Astrocyte of the spinal cord (primary cell): ENCODE data around the gene IL1B.
A peak's percentile ranks its signal among the peaks of the same experiment; 100 is the strongest.

Experiments used
- DNase-seq: peaks from one replicate; pipeline ENCODE4 v3.0.0; 2011; ENCODE audit warnings: low read depth, low spot score
- H3K4me3 ChIP-seq: 2 replicates; pipeline ENCODE4 v1.5.1; 2011; ENCODE audit warnings: low read depth, mild to moderate bottlenecking, low read length, moderate library complexity
- in situ Hi-C: cut with HindIII; loops from 2 replicates; pipeline ENCODE4 v1.10.0; 2017; ENCODE audit warnings: low sequenced_read_pairs
- TF ChIP-seq, protein P1 (sequence below): IDR thresholded peaks from 2 replicates; pipeline ENCODE4 v1.5.1; 2012; ENCODE audit warnings: low read depth, mild to moderate bottlenecking, low read length, inconsistent platforms

The IL1B gene

DNA sequence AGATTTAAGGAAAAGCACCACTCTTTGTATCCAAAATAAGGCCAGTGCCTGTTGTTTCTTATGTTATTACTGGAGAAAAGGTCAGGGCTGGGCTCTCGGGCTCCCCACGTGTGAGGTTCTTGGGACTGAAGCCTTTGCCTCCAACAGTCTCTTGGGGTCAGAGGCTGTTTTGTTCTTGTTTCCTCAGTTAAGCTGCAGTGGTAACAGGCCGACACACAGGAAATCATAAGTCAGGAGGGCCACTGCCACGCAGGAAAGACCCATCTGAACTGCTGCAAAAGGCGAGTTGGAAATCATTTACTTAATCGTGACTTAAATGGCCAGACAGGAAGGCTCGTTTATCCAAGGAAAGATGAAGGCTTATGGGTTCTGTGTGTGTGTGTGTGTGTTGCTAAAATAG is 44.1 kb upstream of the IL1B start:
- in situ Hi-C loops: no loop called here
- DNase-seq: no peak
- TF ChIP-seq, protein P1, sequence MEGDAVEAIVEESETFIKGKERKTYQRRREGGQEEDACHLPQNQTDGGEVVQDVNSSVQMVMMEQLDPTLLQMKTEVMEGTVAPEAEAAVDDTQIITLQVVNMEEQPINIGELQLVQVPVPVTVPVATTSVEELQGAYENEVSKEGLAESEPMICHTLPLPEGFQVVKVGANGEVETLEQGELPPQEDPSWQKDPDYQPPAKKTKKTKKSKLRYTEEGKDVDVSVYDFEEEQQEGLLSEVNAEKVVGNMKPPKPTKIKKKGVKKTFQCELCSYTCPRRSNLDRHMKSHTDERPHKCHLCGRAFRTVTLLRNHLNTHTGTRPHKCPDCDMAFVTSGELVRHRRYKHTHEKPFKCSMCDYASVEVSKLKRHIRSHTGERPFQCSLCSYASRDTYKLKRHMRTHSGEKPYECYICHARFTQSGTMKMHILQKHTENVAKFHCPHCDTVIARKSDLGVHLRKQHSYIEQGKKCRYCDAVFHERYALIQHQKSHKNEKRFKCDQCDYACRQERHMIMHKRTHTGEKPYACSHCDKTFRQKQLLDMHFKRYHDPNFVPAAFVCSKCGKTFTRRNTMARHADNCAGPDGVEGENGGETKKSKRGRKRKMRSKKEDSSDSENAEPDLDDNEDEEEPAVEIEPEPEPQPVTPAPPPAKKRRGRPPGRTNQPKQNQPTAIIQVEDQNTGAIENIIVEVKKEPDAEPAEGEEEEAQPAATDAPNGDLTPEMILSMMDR: no peak
- H3K4me3 ChIP-seq: no peak overlapping the region

DNA sequence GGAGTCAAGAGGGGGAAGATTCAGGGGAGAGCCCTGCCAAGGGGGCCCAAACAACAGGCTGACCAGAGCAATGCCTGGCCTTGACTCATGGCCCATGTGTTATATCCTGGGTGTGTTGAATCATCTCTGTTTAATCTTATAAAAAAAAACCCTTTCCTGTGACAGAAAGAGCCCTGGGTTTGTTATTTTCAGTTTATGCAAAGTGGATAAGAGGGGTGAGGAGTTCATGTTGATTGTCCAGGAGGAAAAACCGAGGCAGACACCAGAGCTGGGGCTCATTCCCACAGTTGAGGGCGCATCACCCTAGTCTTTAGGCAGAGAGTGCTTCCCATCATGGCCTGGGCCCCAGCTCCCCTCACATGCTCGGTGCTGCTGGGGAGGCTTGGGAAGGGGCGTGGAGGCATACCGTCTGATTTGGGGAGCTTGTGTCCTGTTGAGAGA is 43.5 kb upstream of the IL1B start:
- no peak overlapping the region for H3K4me3 ChIP-seq
- in situ Hi-C loops: no loop called here
- DNase-seq: peak; percentile 52
- TF ChIP-seq, protein P1: no peak

DNA sequence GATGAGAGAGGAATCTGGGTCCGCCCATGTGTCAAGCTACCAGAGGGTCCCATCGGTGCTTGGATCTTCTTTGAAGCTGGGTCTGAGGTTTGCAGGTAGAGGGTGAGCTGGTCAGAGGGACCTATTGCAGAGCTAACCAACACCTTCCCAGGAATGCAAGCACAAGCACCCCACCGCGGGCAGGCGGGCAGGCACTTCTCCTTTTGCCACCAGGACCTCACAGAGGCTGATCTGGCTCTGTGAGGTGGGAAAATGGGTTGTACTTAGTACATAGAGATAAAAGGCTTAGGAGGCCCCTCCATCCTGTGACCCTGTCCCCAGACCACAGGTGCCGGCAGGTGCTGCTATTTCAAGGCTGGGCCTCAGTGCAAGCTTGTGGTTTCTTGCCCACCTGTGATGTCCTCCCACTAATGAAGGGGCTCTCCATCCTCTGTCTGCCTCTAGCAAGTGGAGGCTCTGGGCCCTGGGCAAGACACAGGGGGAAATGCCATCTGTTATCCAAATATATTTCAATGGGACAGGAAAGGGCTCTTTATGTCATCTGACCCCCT is 43.0 kb upstream of the IL1B start:
- in situ Hi-C loops: no loop called here

DNA sequence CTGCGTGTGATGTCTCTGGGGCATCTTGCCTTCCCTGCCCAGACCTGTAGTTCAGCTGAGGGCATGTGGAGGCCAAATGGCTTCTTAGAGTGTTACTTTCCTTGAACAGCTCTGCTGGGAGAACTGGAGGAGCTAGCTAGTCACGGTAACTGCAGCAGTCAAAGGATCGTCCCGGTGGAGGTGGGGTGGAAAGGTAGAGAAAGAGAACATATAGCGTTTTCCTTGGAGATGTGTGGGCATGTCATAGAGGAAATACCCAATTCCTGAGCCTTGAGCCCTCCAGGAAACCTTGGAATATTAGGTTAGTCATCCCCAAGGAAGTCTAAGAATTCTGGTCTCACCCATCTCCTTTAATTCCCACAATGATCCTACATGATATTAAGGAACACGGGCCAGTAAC is 40.8 kb upstream of the IL1B start:
- in situ Hi-C loops: no loop called here
- TF ChIP-seq, protein P1: no peak
- DNase-seq: peak; percentile 9
- H3K4me3 ChIP-seq: no peak overlapping the region

More for the DNA sequence above, 43.0 kb upstream of the IL1B start:
- TF ChIP-seq, protein P1: no peak
- DNase-seq: no peak
- no peak overlapping the region for H3K4me3 ChIP-seq

DNA sequence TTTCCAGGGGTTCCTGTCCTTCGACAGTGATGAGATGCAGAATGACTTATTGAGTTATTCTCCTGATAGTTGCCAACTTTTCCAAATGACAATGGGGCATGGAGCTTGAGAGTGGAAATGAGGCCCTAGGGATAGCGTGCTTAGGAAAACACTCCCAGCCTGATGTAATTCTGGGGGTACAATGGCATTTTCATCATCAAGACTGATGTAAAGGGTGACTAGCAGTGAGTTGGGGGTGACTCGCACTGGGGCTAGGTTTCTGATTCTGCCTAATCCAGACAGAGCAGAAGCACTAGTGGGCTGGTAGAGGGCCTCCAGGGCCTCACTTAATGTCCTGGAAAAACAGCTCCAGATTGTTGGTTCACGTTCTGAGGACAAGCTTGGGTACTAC is 40.4 kb upstream of the IL1B start:
- TF ChIP-seq, protein P1: no peak
- H3K4me3 ChIP-seq: no peak overlapping the region
- in situ Hi-C loops: no loop called here
- no peak for DNase-seq

DNA sequence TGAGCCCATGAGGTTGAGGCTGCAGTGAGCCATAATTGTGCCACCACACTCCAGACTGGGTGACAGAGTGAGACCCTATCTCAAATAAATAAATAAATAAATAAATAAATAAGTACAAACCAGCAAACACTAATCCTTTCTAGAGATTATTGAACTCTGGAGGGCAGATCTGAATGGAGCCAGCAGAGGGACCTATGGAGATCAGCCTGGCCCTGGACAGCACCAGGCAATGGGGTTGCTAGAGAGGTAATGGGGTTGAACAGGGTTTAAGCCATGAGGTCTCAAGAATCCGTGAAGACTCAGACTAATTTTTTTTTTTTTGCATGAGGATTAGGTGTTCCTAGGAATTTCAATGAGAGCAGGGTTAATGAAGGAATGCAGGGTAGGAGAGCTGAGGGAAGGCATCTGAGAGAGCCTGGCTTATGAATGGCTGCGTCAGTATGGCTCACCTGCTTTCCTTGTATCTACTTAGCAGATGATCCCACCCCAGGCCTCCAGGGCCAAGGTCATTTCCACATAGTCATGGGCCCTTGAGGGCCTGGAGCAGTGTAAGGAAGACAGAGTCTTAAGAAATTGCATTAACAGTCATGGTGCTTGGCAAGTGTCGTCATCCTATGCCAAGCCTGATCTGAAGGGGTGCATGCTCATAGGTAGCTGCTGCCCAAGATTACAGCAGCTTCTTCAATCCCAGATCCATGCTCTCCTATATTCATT is 39.8 kb upstream of the IL1B start:
- in situ Hi-C loops: no loop called here
- DNase-seq: no peak

More for the DNA sequence above, 39.8 kb upstream of the IL1B start:
- no peak overlapping the region for H3K4me3 ChIP-seq
- TF ChIP-seq, protein P1: no peak
